GM23338 (cell line): ENCODE measurements around the gene TXNRD1. TPM values are rescaled to one million over a fixed set of nuclear protein-coding genes. Genes with fewer than 3 reads are reported as not detected.

ENCODE experiments used
- ATAC-seq: fragments of 200-7000 bp; cut with Tn5 transposase; 3 replicates; pipeline ENCODE4 v1.9.1; 2020
- DNase-seq: peaks from one replicate; pipeline ENCODE4 v3.0.0-alpha.2; 2015; ENCODE audit warnings: low spot score
- H2AFZ ChIP-seq: fragments of 200-600 bp; sonication (generic); 2 replicates; pipeline ENCODE4 v1.8.0; 2016; ENCODE audit warnings: antibody characterized with exemption, mild to moderate bottlenecking, moderate library complexity
- H3F3A ChIP-seq: fragments of 200-600 bp; sonication (generic); replicated peaks from 2 replicates; pipeline ENCODE4 v1.8.0; 2017; ENCODE audit warnings: antibody characterized with exemption, mixed run types, low read depth
- H3K27ac ChIP-seq: fragments of 200-600 bp; sonication (generic); 2 replicates; pipeline ENCODE4 v1.6.1; 2016; ENCODE audit warnings: low read depth
- H3K27me3 ChIP-seq: fragments of 200-600 bp; sonication (generic); 2 replicates; pipeline ENCODE4 v1.8.0; 2016; ENCODE audit warnings: mild to moderate bottlenecking, mixed run types, moderate library complexity; ENCODE audit not compliant: insufficient read depth
- H3K36me3 ChIP-seq: fragments of 200-600 bp; sonication (generic); 2 replicates; pipeline ENCODE4 v1.8.0; 2016; ENCODE audit warnings: mild to moderate bottlenecking; ENCODE audit not compliant: insufficient read depth
- H3K4me1 ChIP-seq: fragments of 200-600 bp; sonication (generic); 2 replicates; pipeline ENCODE4 v1.8.0; 2016; ENCODE audit warnings: mild to moderate bottlenecking, moderate library complexity; ENCODE audit not compliant: insufficient read depth
- H3K4me2 ChIP-seq: fragments of 200-600 bp; sonication (generic); 2 replicates; pipeline ENCODE4 v1.7.1; 2017; ENCODE audit warnings: mixed run types
- H3K4me3 ChIP-seq: fragments of 200-600 bp; sonication (generic); 2 replicates; pipeline ENCODE4 v1.6.1; 2016; ENCODE audit warnings: mixed run types
- H3K79me2 ChIP-seq: fragments of 200-600 bp; sonication (generic); replicated peaks from 2 replicates; pipeline ENCODE4 v1.8.0; 2017; ENCODE audit warnings: mild to moderate bottlenecking; ENCODE audit not compliant: insufficient read depth
- H3K9me2 ChIP-seq: fragments of 200-600 bp; sonication (generic); 2 replicates; pipeline ENCODE4 v1.8.0; 2017; ENCODE audit not compliant: insufficient read depth
- H4K20me1 ChIP-seq: fragments of 200-600 bp; sonication (generic); replicated peaks from 2 replicates; pipeline ENCODE4 v1.8.0; 2017; ENCODE audit warnings: mild to moderate bottlenecking; ENCODE audit not compliant: insufficient read depth
- H3K27ac Mint-ChIP-seq: 2 replicates; pipeline ENCODE4 v1.8.0; 2020; ENCODE audit warnings: inconsistent platforms, mild to moderate bottlenecking, moderate library complexity, mixed read lengths
- H3K27me3 Mint-ChIP-seq: 3 replicates; pipeline ENCODE4 v1.8.0; 2022; ENCODE audit warnings: low read depth, mild to moderate bottlenecking, moderate library complexity, mixed read lengths, inconsistent platforms; ENCODE audit not compliant: insufficient read depth, poor library complexity
- H3K36me3 Mint-ChIP-seq: 3 replicates; pipeline ENCODE4 v1.8.0; 2021; ENCODE audit warnings: low read depth, mild to moderate bottlenecking, inconsistent platforms, moderate library complexity, mixed read lengths
- H3K4me1 Mint-ChIP-seq: 3 replicates; pipeline ENCODE4 v1.8.0; 2020; ENCODE audit warnings: mild to moderate bottlenecking, inconsistent platforms, mixed read lengths
- H3K4me3 Mint-ChIP-seq: 3 replicates; pipeline ENCODE4 v1.8.0; 2021; ENCODE audit warnings: moderate library complexity, mild to moderate bottlenecking, inconsistent platforms, mixed read lengths
- H3K9me3 Mint-ChIP-seq: 3 replicates; pipeline ENCODE4 v1.8.0; 2020; ENCODE audit warnings: moderate library complexity, mild to moderate bottlenecking, inconsistent platforms, mixed read lengths
- CREB1 ChIP-seq: fragments of 250-450 bp; sonication (Bioruptor Pico); IDR thresholded peaks from 2 replicates; pipeline ENCODE4 v1.5.0; 2020; ENCODE audit warnings: low read depth, mild to moderate bottlenecking, moderate library complexity
- ETS1 ChIP-seq: IDR thresholded peaks from 2 replicates; pipeline ENCODE4 v1.6.1; 2016; ENCODE audit warnings: antibody characterized with exemption
- EZH2 ChIP-seq: fragments of 200-600 bp; sonication (generic); IDR thresholded peaks from one replicate; pipeline ENCODE4 v1.8.0; 2017; ENCODE audit warnings: antibody characterized with exemption, mild to moderate bottlenecking, low read depth; ENCODE audit not compliant: unreplicated experiment
- EZH2phosphoT487 ChIP-seq: fragments of 200-600 bp; sonication (generic); IDR thresholded peaks from one replicate; pipeline ENCODE4 v1.8.1; 2018; ENCODE audit warnings: antibody characterized with exemption; ENCODE audit not compliant: unreplicated experiment
- JUNB ChIP-seq: IDR thresholded peaks from one replicate; pipeline ENCODE4 v1.6.1; 2016; ENCODE audit warnings: antibody characterized with exemption; ENCODE audit not compliant: unreplicated experiment
- POLR2AphosphoS5 ChIP-seq: IDR thresholded peaks from 2 replicates; pipeline ENCODE4 v1.6.1; 2016; ENCODE audit warnings: antibody characterized with exemption, low read depth
- REST ChIP-seq: IDR thresholded peaks from one replicate; pipeline ENCODE4 v1.6.1; 2018; ENCODE audit warnings: antibody characterized with exemption; ENCODE audit not compliant: unreplicated experiment
- STAT1 ChIP-seq: IDR thresholded peaks from one replicate; pipeline ENCODE4 v1.6.1; 2016; ENCODE audit warnings: antibody characterized with exemption; ENCODE audit not compliant: unreplicated experiment
- ZNF114 ChIP-seq: fragments of 250-450 bp; sonication (Bioruptor Pico); IDR thresholded peaks from 2 replicates; pipeline ENCODE4 v1.5.0; 2020; ENCODE audit warnings: mild to moderate bottlenecking, moderate library complexity
- ZNF462 ChIP-seq: fragments of 250-450 bp; sonication (Bioruptor Pico); IDR thresholded peaks from 2 replicates; pipeline ENCODE4 v1.5.0; 2020; ENCODE audit warnings: mild to moderate bottlenecking, moderate library complexity
- polyA plus RNA-seq: library from polyadenylated mRNA; unstranded; fragments of >200 nt; fragmentation: Nextera tagmentation; extraction: Ambion mirVana; gene quantifications from 2 replicates; pipeline ENCODE4 v1.2.1, GENCODE V29; 2016
- total RNA-seq: library from RNA; depleted of rRNA; stranded (reverse); fragments of >200 nt; shearing (Covaris generic); gene quantifications from 2 replicates; pipeline ENCODE4 v1.2.3, GENCODE V29; 2014

TXNRD1 gene
- total and polyA plus RNA-seq, 2 experiments from 2014 or later: 115 to 127 TPM

- H3K4me3 Mint-ChIP-seq: no peak overlapping the region
- H3K9me3 Mint-ChIP-seq: peaks cover 61% of the 10 kb centered on the region
- H3K27ac Mint-ChIP-seq: no peak overlapping the region
- no peaks in the 10 kb centered on the region; the same call in 1 of the 3 replicates for H3K4me1 Mint-ChIP-seq
- peaks cover 40% of the 10 kb centered on the region for H3K36me3 Mint-ChIP-seq
- DNase-seq: no peak
- Histone ChIP-seq H3K4me1 (peaks cover 3% of the 10 kb centered on the region; the same call in 1 of the 2 replicates), H3K27ac (no peak overlapping the region), H3K79me2 (no peaks in the 10 kb centered on the region), H3K27me3 (no peaks in the 10 kb centered on the region), H2AFZ (no peak overlapping the region), H3K4me3 (no peak overlapping the region), H3K9me2 (0 out of 2 replicates have a peak, but pooled peaks cover 6% of the 10 kb centered on the region), H3F3A (no peaks in the 10 kb centered on the region), H3K4me2 (no peak overlapping the region), H4K20me1 (no peaks in the 10 kb centered on the region), H3K36me3 (peaks cover 12% of the 10 kb centered on the region; the same call in 1 of the 2 replicates)
- no peak for ATAC-seq
- H3K27me3 Mint-ChIP-seq: peaks cover 3% of the 10 kb centered on the region
- TF ChIP-seq STAT1: no peak
- no peak for TF ChIP-seq POLR2AphosphoS5
- no peak for TF ChIP-seq CREB1 (CRISPR knock-in tag)
- no peak for TF ChIP-seq ETS1
- no peak for TF ChIP-seq EZH2phosphoT487
- TF ChIP-seq REST: no peak
- no peak for TF ChIP-seq EZH2
- no peak for TF ChIP-seq JUNB
- TF ChIP-seq ZNF114 (CRISPR knock-in tag): no peak
- TF ChIP-seq ZNF462: no peak
Observed at GRCh38 chr12:104232609-104233280, 17.2 kb downstream of the TXNRD1 start.
